Endothelial cell of umbilical vein (primary cell): ENCODE measurements around the gene AIF1. TPM values are rescaled to one million over a fixed set of nuclear protein-coding genes. Genes with fewer than 3 reads are reported as not detected.

Experiments
- BruUV-seq: library from RNA; stranded (reverse); fragments of 400-500 nt; replicated peaks from 2 replicates; lab custom pipeline; 2021; lab: Mats Ljungman, UMichigan
- CTCF ChIA-PET: fragments of 300-600, 350-600 bp; sonication (Branson Sonifier 250); formaldehyde crosslinking; loops from one replicate; lab custom pipeline; 2021; ENCODE audit warnings: antibody characterized with exemption, inconsistent platforms; lab: Charles Lee
- POLR2A ChIA-PET: fragments of 300-600, 350-600 bp; sonication (Branson Sonifier 250); formaldehyde crosslinking; loops from one replicate; lab custom pipeline; 2021; ENCODE audit warnings: antibody characterized with exemption, inconsistent platforms; lab: Charles Lee
- DNase-seq: peaks from one replicate; pipeline ENCODE4 v3.0.0-alpha.2; 2011; ENCODE audit warnings: low read depth, low spot score
- FAIRE-seq: peaks from 2 replicates; lab custom pipeline; 2011; peaks lifted over from hg19 to GRCh38; lab: Jason Lieb, UNC
- H2AFZ ChIP-seq: 2 replicates; pipeline ENCODE4 v1.6.0; 2012; ENCODE audit warnings: low read depth, low read length, control low read depth, inconsistent platforms
- H3K27ac ChIP-seq: 2 replicates; pipeline ENCODE4 v1.5.1; 2011; ENCODE audit warnings: low read depth, mild to moderate bottlenecking, control low read depth, low read length, moderate library complexity; ENCODE audit not compliant: insufficient read depth
- H3K27me3 ChIP-seq, 2 experiments: 2 replicates each; pipeline versions ENCODE4 v1.6.0 to v1.6.1; 2011; ENCODE audit warnings: low read length in 2 of 2, mixed read lengths in 1 of 2; ENCODE audit not compliant: control insufficient read depth in 2 of 2, insufficient read depth in 2 of 2
- H3K36me3 ChIP-seq, 2 experiments: 2 replicates in 1 of 2; 3 replicates in 1 of 2; pipeline ENCODE4 v1.5.1; 2011; ENCODE audit warnings: low read length in 2 of 2, mild to moderate bottlenecking in 1 of 2, moderate library complexity in 1 of 2; ENCODE audit not compliant: control insufficient read depth in 2 of 2, insufficient read depth in 2 of 2; ENCODE audit errors: extremely low read depth in 1 of 2
- H3K4me1 ChIP-seq: 3 replicates; pipeline ENCODE4 v1.5.1; 2011; ENCODE audit warnings: mild to moderate bottlenecking, low read length; ENCODE audit not compliant: control insufficient read depth, insufficient read depth; ENCODE audit errors: extremely low read depth
- H3K4me2 ChIP-seq: 2 replicates; pipeline ENCODE4 v1.6.1; 2011; ENCODE audit warnings: low read length, control low read depth, mixed read lengths; ENCODE audit not compliant: insufficient read depth
- H3K4me3 ChIP-seq, 3 experiments: fragments of 200-600 bp in 1 of 3; sonication (generic), shearing (Covaris generic) in 1 of 3; replicated peaks in 1 of 3; 2 replicates each; pipeline ENCODE4 v1.5.1; 2011 to 2016; ENCODE audit warnings: control low read depth in 3 of 3, low read length in 3 of 3, mild to moderate bottlenecking in 2 of 3, inconsistent platforms in 1 of 3, low read depth in 1 of 3, moderate library complexity in 1 of 3; ENCODE audit not compliant: insufficient read depth in 1 of 3
- H3K79me2 ChIP-seq: 2 replicates; pipeline ENCODE4 v1.6.0; 2012; ENCODE audit warnings: low read length, inconsistent platforms; ENCODE audit not compliant: control insufficient read depth, insufficient read depth
- H3K9ac ChIP-seq: replicated peaks from 2 replicates; pipeline ENCODE3; 2011; ENCODE audit warnings: low read length, control low read depth; ENCODE audit not compliant: insufficient read depth; ENCODE audit errors: extremely low read depth
- H3K9me1 ChIP-seq: replicated peaks from 3 replicates; pipeline ENCODE4 v1.6.0; 2011; ENCODE audit warnings: mild to moderate bottlenecking, low read length; ENCODE audit not compliant: control insufficient read depth, insufficient read depth; ENCODE audit errors: extremely low read depth
- H3K9me3 ChIP-seq: replicated peaks from 2 replicates; pipeline ENCODE4 v1.5.1; 2012; ENCODE audit warnings: low read length, inconsistent platforms; ENCODE audit not compliant: control insufficient read depth, insufficient read depth
- H4K20me1 ChIP-seq: replicated peaks from 2 replicates; pipeline ENCODE3; 2011; ENCODE audit warnings: mild to moderate bottlenecking, low read length; ENCODE audit not compliant: control insufficient read depth, insufficient read depth; ENCODE audit errors: extremely low read depth
- CTCF ChIP-seq, 2 donors: IDR thresholded peaks; 1 replicate in 1 of 2; 2 replicates in 1 of 2; pipeline ENCODE4 v1.5.1; 2011; ENCODE audit warnings: low read length in 2 of 2, mild to moderate bottlenecking in 2 of 2, moderate library complexity in 2 of 2, control low read depth in 1 of 2, inconsistent platforms in 1 of 2, low read depth in 1 of 2; ENCODE audit not compliant: insufficient read depth in 1 of 2; ENCODE audit errors: extremely low read depth in 1 of 2
- EZH2 ChIP-seq: IDR thresholded peaks from 2 replicates; pipeline ENCODE4 v1.6.1; 2012; ENCODE audit warnings: borderline replicate concordance, low read depth, mild to moderate bottlenecking, moderate library complexity, low read length, inconsistent platforms; ENCODE audit not compliant: severe bottlenecking
- FOS ChIP-seq: IDR thresholded peaks from 2 replicates; pipeline ENCODE4 v1.6.1; 2011; ENCODE audit warnings: mild to moderate bottlenecking, low read length, moderate library complexity, borderline replicate concordance; ENCODE audit not compliant: insufficient read depth
- GATA2 ChIP-seq: IDR thresholded peaks from 2 replicates; pipeline ENCODE4 v1.7.0; 2011; ENCODE audit warnings: low read depth, mild to moderate bottlenecking, moderate library complexity, mixed read lengths, low read length; ENCODE audit not compliant: insufficient read length, insufficient read depth
- JUN ChIP-seq: IDR thresholded peaks from 2 replicates; pipeline ENCODE4 v1.6.1; 2011; ENCODE audit warnings: borderline replicate concordance, low read depth; ENCODE audit not compliant: insufficient read length, insufficient read depth
- MAX ChIP-seq: IDR thresholded peaks from 2 replicates; pipeline ENCODE4 v1.6.1; 2011; ENCODE audit not compliant: insufficient read depth, insufficient read length
- MYC ChIP-seq: IDR thresholded peaks from one replicate; pipeline ENCODE4 v1.6.1; 2011; ENCODE audit warnings: mild to moderate bottlenecking, low read depth, low read length
- POLR2A ChIP-seq: IDR thresholded peaks from 2 replicates; pipeline ENCODE4 v1.6.1; 2012; ENCODE audit warnings: low read depth, mild to moderate bottlenecking, control low read depth, low read length
- POLR2AphosphoS5 ChIP-seq: IDR thresholded peaks from 2 replicates; pipeline ENCODE4 v1.6.1; 2012; ENCODE audit warnings: low read depth, mild to moderate bottlenecking, control low read depth, low read length, moderate library complexity; ENCODE audit not compliant: insufficient read depth
- dilution Hi-C: fragments of 300-500 bp; cut with MboI; formaldehyde crosslinking; loops from one replicate; pipeline ENCODE4 v1.15.0; 2019; ENCODE audit warnings: low sequenced_read_pairs; ENCODE audit not compliant: extremely low pct_ligation_motif_present
- intact Hi-C: fragments of 100-400 bp; cut with micrococcal nuclease; formaldehyde crosslinking; loops from one replicate; pipeline ENCODE4 v1.10.0; 2022
- polyA plus RNA-seq, 4 experiments: library from polyadenylated mRNA; depleted of rRNA in 3 of 4; stranded (reverse) in 3 of 4; unstranded in 1 of 4; fragments of >200 nt; gene quantifications; 2 replicates each; pipeline versions ENCODE4 v1.2.1 to v1.2.3, GENCODE V29; 2011 to 2012; ENCODE audit warnings: missing spikeins in 1 of 4
- total RNA-seq: library from RNA; stranded (reverse); gene quantifications from 2 replicates; pipeline ENCODE4 v1.2.3, GENCODE V29; 2021

Gene AIF1
- total and polyA plus RNA-seq, 2 donors (not counting 3 experiments of a cell fraction or from before 2014, with no cell fraction given), result not detected

- no TSS peak for BruUV-seq
- no peaks in the 10 kb centered on the region for H3K27me3 ChIP-seq
- no peak overlapping the region for H3K4me3 ChIP-seq
- intact Hi-C loops, result no loop called here
- H3K9me3 ChIP-seq, result no peaks in the 10 kb centered on the region
- no peak overlapping the region for H3K4me2 ChIP-seq
- no peak overlapping the region for H2AFZ ChIP-seq
- POLR2A ChIA-PET, result no interaction called here
- no peak overlapping the region for H3K27ac ChIP-seq
- DNase-seq (no peak), FAIRE-seq (no peak)
- H3K79me2 ChIP-seq, result peaks cover 49% of the 10 kb centered on the region
- TF ChIP-seq MYC (no peak), EZH2 (no peak), GATA2 (no peak), JUN (no peak), POLR2A (no peak)
- H3K9me1 ChIP-seq, result no peaks in the 10 kb centered on the region
- peaks cover 48 to 86% of the 10 kb centered on the region in 2 experiments for H3K36me3 ChIP-seq
- no peak overlapping the region for H3K9ac ChIP-seq
- dilution Hi-C loops, result no loop called here
- H3K4me1 ChIP-seq, result no peaks in the 10 kb centered on the region
- peaks cover 3% of the 10 kb centered on the region for H4K20me1 ChIP-seq
- CTCF ChIA-PET, result interaction anchor here (1.1 kb wide), 1 partner anchor 78 kb away, joined by 5 read pairs; no protein-coding TSS in a partner anchor
These were observed 14.0 kb downstream of the AIF1 start for GRCh38 chr6:31629014-31629413.

GRCh38 chr6:31630177-31630934 lies 15.3 kb downstream of the AIF1 start:
- H3K4me1 ChIP-seq, result no peaks in the 10 kb centered on the region
- H3K9ac ChIP-seq, result no peak overlapping the region
- no peaks in the 10 kb centered on the region for H3K27me3 ChIP-seq
- no peaks in the 10 kb centered on the region for H3K9me1 ChIP-seq
- no peak overlapping the region for H3K4me3 ChIP-seq
- no TSS peak for BruUV-seq
- TF ChIP-seq GATA2 (no peak), EZH2 (no peak), FOS (no peak), POLR2A (no peak), CTCF (IDR thresholded peaks at IDR 0.05; ENCODE audit: extremely low read depth in 1 of 2, insufficient read depth in 1 of 2, low read depth in 1 of 2, low read length in 2 of 2) (no peak), MYC (no peak), MAX (no peak), POLR2AphosphoS5 (no peak), JUN (no peak)
- peaks cover 46 to 86% of the 10 kb centered on the region in 2 experiments for H3K36me3 ChIP-seq
- FAIRE-seq (no peak), DNase-seq (no peak)
- H3K27ac ChIP-seq, result no peak overlapping the region
- no peak overlapping the region for H3K4me2 ChIP-seq
- intact Hi-C loops, result no loop called here
- no peak overlapping the region for H2AFZ ChIP-seq
- ChIA-PET CTCF (interaction anchor here (0.9 kb wide), 1 partner anchor 11 kb away, joined by 5 read pairs; no protein-coding TSS in a partner anchor), POLR2A (no interaction called here)
- dilution Hi-C loops, result no loop called here
- H3K79me2 ChIP-seq, result peaks cover 39% of the 10 kb centered on the region
- H3K9me3 ChIP-seq, result no peaks in the 10 kb centered on the region
- peaks cover 3% of the 10 kb centered on the region for H4K20me1 ChIP-seq
